Panc1 (cell line): ENCODE data around the gene MAN1A1. TPM values are rescaled to one million over a fixed set of nuclear protein-coding genes. Genes with fewer than 3 reads are reported as not detected.

Experiments
- ATAC-seq: fragments of 200-7000 bp; cut with Tn5 transposase; 2 replicates; pipeline ENCODE4 v1.9.1; 2020; ENCODE audit warnings: mild to moderate bottlenecking, moderate library complexity
- BruUV-seq: library from RNA; stranded (reverse); fragments of 400-500 nt; replicated peaks from 2 replicates; lab custom pipeline; 2021; lab: Mats Ljungman, UMichigan
- CTCF ChIA-PET: fragments of 300-600 bp; sonication (Branson Sonifier 250); formaldehyde crosslinking; loops from one replicate; lab custom pipeline; 2022; ENCODE audit warnings: antibody characterized with exemption; lab: Charles Lee
- POLR2A ChIA-PET: fragments of 300-600 bp; sonication (Branson Sonifier 250); formaldehyde crosslinking; loops from one replicate; lab custom pipeline; 2022; ENCODE audit warnings: antibody characterized with exemption; lab: Charles Lee
- DNase-seq: peaks from one replicate; pipeline ENCODE4 v3.0.0-alpha.2; 2010; ENCODE audit warnings: low read depth, low spot score
- H3K27ac ChIP-seq: 2 replicates; pipeline ENCODE4 v1.5.1; 2011; ENCODE audit warnings: mild to moderate bottlenecking, low read length, inconsistent platforms
- H3K27me3 ChIP-seq: fragments of 200-500 bp; sonication (Bioruptor generic); 2 replicates; pipeline ENCODE4 v1.6.0; 2014; ENCODE audit warnings: low read length, inconsistent platforms; ENCODE audit not compliant: control insufficient read depth, insufficient read depth
- H3K36me3 ChIP-seq: fragments of 200-500 bp; sonication (Bioruptor generic); 2 replicates; pipeline ENCODE4 v1.5.1; 2014; ENCODE audit warnings: inconsistent platforms, mild to moderate bottlenecking, low read length, moderate library complexity; ENCODE audit not compliant: control insufficient read depth, insufficient read depth
- H3K4me1 ChIP-seq: 2 replicates; pipeline ENCODE4 v1.5.1; 2011; ENCODE audit warnings: inconsistent platforms, mild to moderate bottlenecking, low read length, moderate library complexity; ENCODE audit not compliant: control insufficient read depth, insufficient read depth
- H3K4me3 ChIP-seq, 2 experiments: 2 replicates each; pipeline ENCODE4 v1.5.1; 2011 to 2012; ENCODE audit warnings: low read depth in 2 of 2, low read length in 2 of 2, mild to moderate bottlenecking in 2 of 2, inconsistent platforms in 1 of 2, moderate library complexity in 1 of 2
- H3K9me3 ChIP-seq: fragments of 200-500 bp; sonication (Bioruptor generic); 2 replicates; pipeline ENCODE4 v1.5.1; 2014; ENCODE audit warnings: low read depth, mild to moderate bottlenecking, inconsistent platforms, low read length, moderate library complexity; ENCODE audit not compliant: control insufficient read depth, insufficient read depth
- POLR2AphosphoS5 ChIP-seq: IDR thresholded peaks from 2 replicates; pipeline ENCODE4 v1.6.1; 2012; ENCODE audit warnings: mild to moderate bottlenecking, low read depth, low read length, moderate library complexity
- SIN3A ChIP-seq: IDR thresholded peaks from 2 replicates; pipeline ENCODE4 v1.6.1; 2012; ENCODE audit warnings: low read depth, mild to moderate bottlenecking, low read length, moderate library complexity, borderline replicate concordance; ENCODE audit not compliant: insufficient read depth
- TCF7L2 ChIP-seq: IDR thresholded peaks from 2 replicates; pipeline ENCODE4 v1.6.1; 2011; ENCODE audit warnings: mild to moderate bottlenecking, low read depth, low read length, inconsistent platforms
- in situ Hi-C: cut with HindIII; loops from 2 replicates; pipeline ENCODE4 v1.10.0; 2016; ENCODE audit warnings: low sequenced_read_pairs, low pct_unique_long_range_greater_than_20kb
- intact Hi-C: fragments of 100-400 bp; cut with micrococcal nuclease; formaldehyde crosslinking; loops from one replicate; pipeline ENCODE4 v1.10.0; 2022; ENCODE audit not compliant: unreplicated experiment
- total RNA-seq: library from RNA; stranded (reverse); gene quantifications from one replicate; pipeline ENCODE4 v1.2.1, GENCODE V29; 2021; ENCODE audit not compliant: unreplicated experiment
- TF ChIP-seq, protein P1 (sequence below), 2 experiments: IDR thresholded peaks; 2 replicates each; pipeline ENCODE4 v1.6.1; 2011 to 2012; ENCODE audit warnings: low read depth in 2 of 2, control low read depth in 1 of 2, low read length in 1 of 2, mild to moderate bottlenecking in 1 of 2, moderate library complexity in 1 of 2; ENCODE audit not compliant: insufficient read depth in 1 of 2
- TF ChIP-seq, protein P2 (sequence below): fragments of 450-650 bp; IDR thresholded peaks from 2 replicates; pipeline ENCODE4 v1.5.1; 2017; ENCODE audit warnings: mild to moderate bottlenecking

The MAN1A1 gene
- total RNA-seq, 1 experiment from 2014 or later: 3.2 TPM

DNA sequence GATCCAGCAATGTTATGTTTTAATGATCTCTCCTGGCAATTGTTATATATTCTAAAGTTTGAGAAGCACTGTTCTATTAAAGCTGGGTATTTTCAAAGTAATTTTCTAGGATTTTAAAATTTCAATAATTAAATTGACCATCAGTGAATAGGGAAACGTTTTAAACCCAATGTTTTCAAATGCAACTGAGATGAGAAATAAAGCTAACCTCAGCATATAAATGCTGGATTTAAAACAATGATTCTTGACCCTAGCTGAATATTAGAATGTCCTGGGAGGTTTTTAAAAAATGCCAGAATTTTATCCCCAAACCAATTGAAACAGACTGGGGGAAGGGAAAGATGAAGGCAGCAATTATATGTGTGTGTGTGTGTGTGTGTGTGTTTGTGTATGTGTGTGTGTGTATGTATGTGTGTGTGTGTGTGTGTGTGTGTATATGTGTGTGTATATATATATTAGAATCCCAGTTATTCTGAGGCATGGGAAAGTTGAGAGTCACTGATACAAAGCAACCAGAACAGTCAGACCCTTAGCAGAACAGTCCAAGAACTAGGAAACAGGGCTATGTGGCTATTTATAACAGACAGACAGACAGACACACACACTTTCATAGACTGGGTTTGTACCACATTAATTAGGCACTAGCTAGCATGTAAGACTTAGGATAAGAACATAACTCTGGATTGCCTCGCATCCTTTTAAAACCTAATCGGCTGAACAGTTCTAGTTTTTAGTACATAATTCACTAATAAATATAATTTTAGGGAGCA, 107.8 kb downstream of the MAN1A1 start:
- H3K9me3 ChIP-seq: no peaks in the 10 kb centered on the region
- DNase-seq: no peak
- in situ Hi-C loops: no loop called here
- POLR2A ChIA-PET: no interaction called here
- CTCF ChIA-PET: no interaction called here
- no peaks in the 10 kb centered on the region for H3K4me1 ChIP-seq
- TF ChIP-seq, protein P1, sequence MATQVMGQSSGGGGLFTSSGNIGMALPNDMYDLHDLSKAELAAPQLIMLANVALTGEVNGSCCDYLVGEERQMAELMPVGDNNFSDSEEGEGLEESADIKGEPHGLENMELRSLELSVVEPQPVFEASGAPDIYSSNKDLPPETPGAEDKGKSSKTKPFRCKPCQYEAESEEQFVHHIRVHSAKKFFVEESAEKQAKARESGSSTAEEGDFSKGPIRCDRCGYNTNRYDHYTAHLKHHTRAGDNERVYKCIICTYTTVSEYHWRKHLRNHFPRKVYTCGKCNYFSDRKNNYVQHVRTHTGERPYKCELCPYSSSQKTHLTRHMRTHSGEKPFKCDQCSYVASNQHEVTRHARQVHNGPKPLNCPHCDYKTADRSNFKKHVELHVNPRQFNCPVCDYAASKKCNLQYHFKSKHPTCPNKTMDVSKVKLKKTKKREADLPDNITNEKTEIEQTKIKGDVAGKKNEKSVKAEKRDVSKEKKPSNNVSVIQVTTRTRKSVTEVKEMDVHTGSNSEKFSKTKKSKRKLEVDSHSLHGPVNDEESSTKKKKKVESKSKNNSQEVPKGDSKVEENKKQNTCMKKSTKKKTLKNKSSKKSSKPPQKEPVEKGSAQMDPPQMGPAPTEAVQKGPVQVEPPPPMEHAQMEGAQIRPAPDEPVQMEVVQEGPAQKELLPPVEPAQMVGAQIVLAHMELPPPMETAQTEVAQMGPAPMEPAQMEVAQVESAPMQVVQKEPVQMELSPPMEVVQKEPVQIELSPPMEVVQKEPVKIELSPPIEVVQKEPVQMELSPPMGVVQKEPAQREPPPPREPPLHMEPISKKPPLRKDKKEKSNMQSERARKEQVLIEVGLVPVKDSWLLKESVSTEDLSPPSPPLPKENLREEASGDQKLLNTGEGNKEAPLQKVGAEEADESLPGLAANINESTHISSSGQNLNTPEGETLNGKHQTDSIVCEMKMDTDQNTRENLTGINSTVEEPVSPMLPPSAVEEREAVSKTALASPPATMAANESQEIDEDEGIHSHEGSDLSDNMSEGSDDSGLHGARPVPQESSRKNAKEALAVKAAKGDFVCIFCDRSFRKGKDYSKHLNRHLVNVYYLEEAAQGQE (IDR thresholded peaks at IDR 0.05; ENCODE audit: insufficient read depth in 1 of 2, low read depth in 2 of 2, low read length in 1 of 2): no peak
- no peak for TF ChIP-seq TCF7L2
- TF ChIP-seq SIN3A: no peak
- TF ChIP-seq, protein P2, sequence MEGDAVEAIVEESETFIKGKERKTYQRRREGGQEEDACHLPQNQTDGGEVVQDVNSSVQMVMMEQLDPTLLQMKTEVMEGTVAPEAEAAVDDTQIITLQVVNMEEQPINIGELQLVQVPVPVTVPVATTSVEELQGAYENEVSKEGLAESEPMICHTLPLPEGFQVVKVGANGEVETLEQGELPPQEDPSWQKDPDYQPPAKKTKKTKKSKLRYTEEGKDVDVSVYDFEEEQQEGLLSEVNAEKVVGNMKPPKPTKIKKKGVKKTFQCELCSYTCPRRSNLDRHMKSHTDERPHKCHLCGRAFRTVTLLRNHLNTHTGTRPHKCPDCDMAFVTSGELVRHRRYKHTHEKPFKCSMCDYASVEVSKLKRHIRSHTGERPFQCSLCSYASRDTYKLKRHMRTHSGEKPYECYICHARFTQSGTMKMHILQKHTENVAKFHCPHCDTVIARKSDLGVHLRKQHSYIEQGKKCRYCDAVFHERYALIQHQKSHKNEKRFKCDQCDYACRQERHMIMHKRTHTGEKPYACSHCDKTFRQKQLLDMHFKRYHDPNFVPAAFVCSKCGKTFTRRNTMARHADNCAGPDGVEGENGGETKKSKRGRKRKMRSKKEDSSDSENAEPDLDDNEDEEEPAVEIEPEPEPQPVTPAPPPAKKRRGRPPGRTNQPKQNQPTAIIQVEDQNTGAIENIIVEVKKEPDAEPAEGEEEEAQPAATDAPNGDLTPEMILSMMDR: no peak
- TF ChIP-seq POLR2AphosphoS5: no peak
- H3K4me3 ChIP-seq: no peak overlapping the region
- H3K27me3 ChIP-seq: no peaks in the 10 kb centered on the region; the same call in 1 of the 2 replicates
- no peak for ATAC-seq
- no peaks in the 10 kb centered on the region for H3K36me3 ChIP-seq
- BruUV-seq: no TSS peak
- intact Hi-C loops: no loop called here
- H3K27ac ChIP-seq: no peak overlapping the region

DNA sequence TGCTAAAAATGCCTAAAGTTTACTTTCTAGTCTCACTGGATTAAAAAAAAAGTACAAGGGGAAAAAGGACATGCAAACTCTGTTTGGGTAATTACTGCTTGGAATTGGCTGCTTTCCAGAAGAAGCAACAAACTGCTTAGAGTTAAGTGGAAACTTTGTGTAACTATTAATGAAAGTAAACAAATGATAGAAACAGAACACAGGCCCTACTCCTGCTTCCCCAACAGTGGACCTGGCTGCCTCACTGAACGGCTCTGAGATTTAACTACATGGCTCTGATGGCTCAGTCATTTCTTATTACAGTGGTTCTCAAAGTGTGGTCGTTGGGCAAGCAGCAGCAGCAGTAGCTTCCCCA, 108.5 kb downstream of the MAN1A1 start:
- ATAC-seq: no peak
- DNase-seq: no peak
- in situ Hi-C loops: no loop called here
- TF ChIP-seq, protein P1 (IDR thresholded peaks at IDR 0.05; ENCODE audit: insufficient read depth in 1 of 2, low read depth in 2 of 2, low read length in 1 of 2): no peak
- TF ChIP-seq POLR2AphosphoS5 (no peak), TCF7L2 (no peak), SIN3A (no peak)
- TF ChIP-seq, protein P2: no peak
- Histone ChIP-seq H3K27me3 (no peaks in the 10 kb centered on the region; the same call in 1 of the 2 replicates), H3K36me3 (no peaks in the 10 kb centered on the region), H3K9me3 (no peaks in the 10 kb centered on the region), H3K4me1 (no peaks in the 10 kb centered on the region), H3K4me3 (no peak overlapping the region), H3K27ac (no peak overlapping the region)
- no TSS peak for BruUV-seq
- ChIA-PET POLR2A (no interaction called here), CTCF (no interaction called here)
- intact Hi-C loops: no loop called here
